HepG2 (cell line): ENCODE measurements around the gene VCAN. TPM values are rescaled to one million over a fixed set of nuclear protein-coding genes. Genes with fewer than 3 reads are reported as not detected.

Experiments used
- CENPBD1 ChIP-seq: sonication (generic); formaldehyde crosslinking; IDR thresholded peaks from 2 replicates; pipeline ENCODE4 v1.8.0; 2022; ENCODE audit warnings: missing genetic modification reagents, low read depth, mild to moderate bottlenecking, borderline replicate concordance
- HNRNPLL ChIP-seq: fragments of 200-400 bp; formaldehyde crosslinking; IDR thresholded peaks from 2 replicates; pipeline ENCODE4 v1.6.1; 2017; ENCODE audit warnings: mild to moderate bottlenecking, low read depth, low read length; ENCODE audit not compliant: poor library complexity, severe bottlenecking
- HOXA5 ChIP-seq: sonication (generic); formaldehyde crosslinking; IDR thresholded peaks from 2 replicates; pipeline ENCODE4 v1.4.0; 2020; ENCODE audit warnings: missing genetic modification reagents
- RCOR2 ChIP-seq: IDR thresholded peaks from 2 replicates; pipeline ENCODE4 v1.6.1; 2016; ENCODE audit warnings: missing biosample characterization, missing genetic modification reagents
- REL ChIP-seq: sonication (generic); formaldehyde crosslinking; conservative IDR thresholded peaks from 2 replicates; pipeline ENCODE4 v1.8.0; 2022; ENCODE audit warnings: mild to moderate bottlenecking, missing genetic modification reagents, moderate library complexity
- RELA ChIP-seq: sonication (generic); formaldehyde crosslinking; IDR thresholded peaks from 2 replicates; pipeline ENCODE4 v1.4.0; 2020; ENCODE audit warnings: missing genetic modification reagents
- SNRNP70 ChIP-seq: fragments of 200-400 bp; formaldehyde crosslinking; IDR thresholded peaks from 2 replicates; pipeline ENCODE4 v1.6.1; 2017; ENCODE audit warnings: mild to moderate bottlenecking, low read depth, low read length, moderate library complexity
- SRSF4 ChIP-seq: fragments of 200-400 bp; formaldehyde crosslinking; IDR thresholded peaks from one replicate; pipeline ENCODE4 v1.6.1; 2018; ENCODE audit warnings: mild to moderate bottlenecking, low read depth, low read length, moderate library complexity; ENCODE audit not compliant: poor library complexity, severe bottlenecking
- TAF15 ChIP-seq: fragments of 200-400 bp; formaldehyde crosslinking; IDR thresholded peaks from one replicate; pipeline ENCODE4 v1.6.1; 2018; ENCODE audit warnings: mild to moderate bottlenecking, low read depth, low read length; ENCODE audit not compliant: poor library complexity, severe bottlenecking
- ZFP36 ChIP-seq: fragments of 150-350 bp; IDR thresholded peaks from 2 replicates; pipeline ENCODE4 v1.6.1; 2018; ENCODE audit warnings: borderline replicate concordance, low read length, low read depth; ENCODE audit not compliant: partially characterized antibody
- ZHX1 ChIP-seq: sonication (generic); formaldehyde crosslinking; IDR thresholded peaks from 2 replicates; pipeline ENCODE4 v1.8.1; 2022; ENCODE audit warnings: low read depth, mild to moderate bottlenecking, missing genetic modification reagents
- ZNF20 ChIP-seq: sonication (generic); formaldehyde crosslinking; IDR thresholded peaks from 2 replicates; pipeline ENCODE4 v1.4.0; 2020; ENCODE audit warnings: mild to moderate bottlenecking, moderate library complexity, missing genetic modification reagents
- ZNF280D ChIP-seq: sonication (generic); formaldehyde crosslinking; IDR thresholded peaks from 2 replicates; pipeline ENCODE4 v1.5.1; 2020; ENCODE audit warnings: mild to moderate bottlenecking, missing genetic modification reagents
- ZNF543 ChIP-seq: sonication (generic); formaldehyde crosslinking; IDR thresholded peaks from 2 replicates; pipeline ENCODE4 v1.4.0; 2020; ENCODE audit warnings: mild to moderate bottlenecking, missing genetic modification reagents
- ZNF547 ChIP-seq: sonication (generic); formaldehyde crosslinking; IDR thresholded peaks from 2 replicates; pipeline ENCODE4 v1.5.1; 2020; ENCODE audit warnings: mild to moderate bottlenecking, missing genetic modification reagents
- ZNF740 ChIP-seq: sonication (generic); formaldehyde crosslinking; IDR thresholded peaks from 2 replicates; pipeline ENCODE4 v1.4.0; 2020; ENCODE audit warnings: missing genetic modification reagents
- polyA plus RNA-seq, 8 experiments: library from polyadenylated mRNA; depleted of rRNA in 3 of 8; stranded (reverse) in 7 of 8; unstranded in 1 of 8; fragments of >200 nt; fragmentation: Illumina TruSeq in 4 of 8; extraction: Trizol in 4 of 8; gene quantifications; 2 replicates each; pipeline versions ENCODE4 v1.2.1 to v1.2.3, GENCODE V29; 2011 to 2016; ENCODE audit warnings: low read depth in 4 of 8, missing spikeins in 1 of 8, mixed read lengths in 1 of 8; ENCODE audit not compliant: insufficient read depth in 1 of 8
- total RNA-seq, 5 experiments: library from RNA; depleted of rRNA; stranded (reverse); fragments of >200 nt; fragmentation: Illumina TruSeq; extraction: Trizol; gene quantifications; 2 replicates each; pipeline ENCODE4 v1.2.3, GENCODE V29; 2016; ENCODE audit warnings: low read depth in 1 of 5

Gene VCAN
- total and polyA plus RNA-seq, 2 of the 13 experiments (the other 11 are each of a cell fraction or from before 2014, with no cell fraction given): 1.2 to 3.5 TPM

- TF ChIP-seq ZHX1 (CRISPR knock-in tag): no peak
- TF ChIP-seq REL (CRISPR knock-in tag): no peak
- TF ChIP-seq ZNF547 (CRISPR knock-in tag): no peak
- no peak for TF ChIP-seq CENPBD1 (CRISPR knock-in tag)
- TF ChIP-seq ZFP36: no peak
- TF ChIP-seq TAF15: no peak
- no peak for TF ChIP-seq ZNF543 (CRISPR knock-in tag)
- no peak for TF ChIP-seq RCOR2 (CRISPR knock-in tag)
- TF ChIP-seq RELA (CRISPR knock-in tag): no peak
- TF ChIP-seq ZNF20 (CRISPR knock-in tag): no peak
- no peak for TF ChIP-seq HOXA5
- TF ChIP-seq ZNF280D: no peak
- TF ChIP-seq ZNF740: no peak
- no peak for TF ChIP-seq HNRNPLL
- no peak for TF ChIP-seq SNRNP70
- TF ChIP-seq SRSF4: no peak
These were observed 4.0 kb upstream of the VCAN start (continued) for GRCh38 chr5:83467371-83468035.
